Measurements from ENCODE around the gene SRCAP.
A peak's percentile ranks its signal among the peaks of the same experiment; 100 is the strongest.

Gene SRCAP

GRCh38 chr16:30775392-30776188, 76.6 kb downstream of the SRCAP start:
- TF ChIP-seq TAF1 (IDR thresholded peaks at IDR 0.05; ENCODE audit: borderline replicate concordance, low read depth, low read length) (peak; percentile 49; the same call in 1 of the 2 replicates), POLR2AphosphoS5 (IDR thresholded peaks at IDR 0.05; ENCODE audit: low read depth, low read length) (peak; percentile 47; the same call in 1 of the 2 replicates), POLR2A (IDR thresholded peaks at IDR 0.05; ENCODE audit: low read depth, low read length) (peak; percentile 47)
- DNase-seq (ENCODE audit: insufficient read length) (peak; percentile 91), FAIRE-seq (peak; percentile 79)

- DNase-seq (ENCODE audit: insufficient read length) = no peak
- TF ChIP-seq POLR2AphosphoS5 (IDR thresholded peaks at IDR 0.05; ENCODE audit: low read depth, low read length) = no peak
- TF ChIP-seq POLR2A (IDR thresholded peaks at IDR 0.05; ENCODE audit: low read depth, low read length) = no peak
- TF ChIP-seq TAF1 (IDR thresholded peaks at IDR 0.05; ENCODE audit: borderline replicate concordance, low read depth, low read length) = no peak
- no peak for FAIRE-seq
Measured at GRCh38 chr16:30777591-30778297, 78.8 kb downstream of the SRCAP start.

GRCh38 chr16:30778549-30779244, 79.7 kb downstream of the SRCAP start:
- TF ChIP-seq POLR2AphosphoS5 (IDR thresholded peaks at IDR 0.05; ENCODE audit: low read depth, low read length) = no peak
- no peak for TF ChIP-seq POLR2A (IDR thresholded peaks at IDR 0.05; ENCODE audit: low read depth, low read length)
- TF ChIP-seq TAF1 (IDR thresholded peaks at IDR 0.05; ENCODE audit: borderline replicate concordance, low read depth, low read length) = no peak
- DNase-seq (ENCODE audit: insufficient read length) = no peak
- FAIRE-seq = no peak

GRCh38 chr16:30779596-30779995, 80.6 kb downstream of the SRCAP start:
- DNase-seq (ENCODE audit: insufficient read length) (no peak), FAIRE-seq (no peak)
- no peak for TF ChIP-seq POLR2A (IDR thresholded peaks at IDR 0.05; ENCODE audit: low read depth, low read length)

- FAIRE-seq (no peak), DNase-seq (ENCODE audit: insufficient read length) (no peak)
- TF ChIP-seq POLR2AphosphoS5 (IDR thresholded peaks at IDR 0.05; ENCODE audit: low read depth, low read length) (no peak), POLR2A (IDR thresholded peaks at IDR 0.05; ENCODE audit: low read depth, low read length) (no peak), TAF1 (IDR thresholded peaks at IDR 0.05; ENCODE audit: borderline replicate concordance, low read depth, low read length) (no peak)
Measured at GRCh38 chr16:30780021-30780420, 81.0 kb downstream of the SRCAP start.

GRCh38 chr16:30780549-30780948, 81.6 kb downstream of the SRCAP start:
- TF ChIP-seq TAF1 (IDR thresholded peaks at IDR 0.05; ENCODE audit: borderline replicate concordance, low read depth, low read length) = no peak
- no peak for TF ChIP-seq POLR2A (IDR thresholded peaks at IDR 0.05; ENCODE audit: low read depth, low read length)
- no peak for TF ChIP-seq POLR2AphosphoS5 (IDR thresholded peaks at IDR 0.05; ENCODE audit: low read depth, low read length)
- no peak for FAIRE-seq

GRCh38 chr16:30782486-30783279, 83.7 kb downstream of the SRCAP start:
- TF ChIP-seq POLR2A (IDR thresholded peaks at IDR 0.05; ENCODE audit: low read depth, low read length) (no peak), POLR2AphosphoS5 (IDR thresholded peaks at IDR 0.05; ENCODE audit: low read depth, low read length) (no peak), TAF1 (IDR thresholded peaks at IDR 0.05; ENCODE audit: borderline replicate concordance, low read depth, low read length) (no peak)
- FAIRE-seq = no peak

More at GRCh38 chr16:30780549-30780948, 81.6 kb downstream of the SRCAP start:
- DNase-seq (ENCODE audit: insufficient read length) = no peak

GRCh38 chr16:30783280-30784109, 84.5 kb downstream of the SRCAP start:
- DNase-seq (ENCODE audit: insufficient read length) = no peak
- TF ChIP-seq POLR2AphosphoS5 (IDR thresholded peaks at IDR 0.05; ENCODE audit: low read depth, low read length) (no peak), POLR2A (IDR thresholded peaks at IDR 0.05; ENCODE audit: low read depth, low read length) (no peak), TAF1 (IDR thresholded peaks at IDR 0.05; ENCODE audit: borderline replicate concordance, low read depth, low read length) (no peak)
- no peak for FAIRE-seq

More at GRCh38 chr16:30782486-30783279, 83.7 kb downstream of the SRCAP start:
- DNase-seq (ENCODE audit: insufficient read length) = no peak

- DNase-seq (ENCODE audit: insufficient read length) = no peak
- TF ChIP-seq POLR2A (IDR thresholded peaks at IDR 0.05; ENCODE audit: low read depth, low read length) = no peak
- no peak for TF ChIP-seq POLR2AphosphoS5 (IDR thresholded peaks at IDR 0.05; ENCODE audit: low read depth, low read length)
- no peak for TF ChIP-seq TAF1 (IDR thresholded peaks at IDR 0.05; ENCODE audit: borderline replicate concordance, low read depth, low read length)
- FAIRE-seq = no peak
Measured at GRCh38 chr16:30784215-30784614, 85.2 kb downstream of the SRCAP start.

All from GM12892 (cell line).